CD4-positive, alpha-beta memory T cell (primary cell): ENCODE measurements around the gene OGFOD2. TPM values are rescaled to one million over a fixed set of nuclear protein-coding genes. Genes with fewer than 3 reads are reported as not detected.
"Not testable (repeated sequence)": the region's sequence is repeated elsewhere in the genome, so short reads cannot be mapped to it uniquely, and the experiment has no call there.

Experiments used
- CTCF ChIA-PET: fragments of 350-600 bp; sonication (Branson Sonifier 250); formaldehyde crosslinking; loops from one replicate; lab custom pipeline; 2021; ENCODE audit warnings: inconsistent platforms; ENCODE audit not compliant: partially characterized antibody; lab: Charles Lee
- POLR2A ChIA-PET: fragments of 350-600 bp; sonication (Branson Sonifier 250); formaldehyde crosslinking; loops from one replicate; lab custom pipeline; 2021; ENCODE audit not compliant: partially characterized antibody; lab: Charles Lee
- DNase-seq, 5 donors: peaks; one replicate each; pipeline versions ENCODE4 v3.0.0 to v3.0.0-alpha.2; 2020 to 2022; ENCODE audit warnings: mixed read lengths in 1 of 5
- H3K27ac ChIP-seq: one replicate; pipeline ENCODE4 v1.7.0; 2013; ENCODE audit warnings: low read depth, low read length
- H3K27me3 ChIP-seq: 2 replicates; pipeline ENCODE4 v1.7.0; 2013; ENCODE audit warnings: mild to moderate bottlenecking, low read length, moderate library complexity; ENCODE audit not compliant: insufficient read depth
- H3K36me3 ChIP-seq: 2 replicates; pipeline ENCODE4 v1.7.0; 2013; ENCODE audit warnings: mild to moderate bottlenecking, low read length, moderate library complexity; ENCODE audit not compliant: insufficient read depth
- H3K4me1 ChIP-seq: 2 replicates; pipeline ENCODE4 v1.7.0; 2013; ENCODE audit warnings: mild to moderate bottlenecking, low read length, moderate library complexity; ENCODE audit not compliant: insufficient read depth
- H3K4me3 ChIP-seq, 2 donors: one replicate each; pipeline ENCODE4 v1.7.0; 2013; ENCODE audit warnings: low read length in 2 of 2, mild to moderate bottlenecking in 1 of 2
- H3K9me3 ChIP-seq, 2 donors: one replicate each; pipeline ENCODE4 v1.7.0; 2013; ENCODE audit warnings: low read length in 2 of 2, control low read depth in 1 of 2; ENCODE audit not compliant: control insufficient read depth in 1 of 2
- H3K27ac Mint-ChIP-seq, 7 donors: one replicate each; pipeline ENCODE4 v1.8.0; 2020 to 2021; ENCODE audit warnings: mixed read lengths in 7 of 7, mild to moderate bottlenecking in 6 of 7, inconsistent platforms in 3 of 7, moderate library complexity in 3 of 7
- H3K27me3 Mint-ChIP-seq, 2 donors: one replicate each; pipeline ENCODE4 v1.8.0; 2020 to 2021; ENCODE audit warnings: mixed read lengths in 2 of 2
- H3K36me3 Mint-ChIP-seq, 2 donors: one replicate each; pipeline ENCODE4 v1.8.0; 2020 to 2021; ENCODE audit warnings: mixed read lengths in 2 of 2, inconsistent platforms in 1 of 2, mild to moderate bottlenecking in 1 of 2
- H3K4me1 Mint-ChIP-seq, 4 donors: one replicate each; pipeline ENCODE4 v1.8.0; 2020 to 2021; ENCODE audit warnings: mixed read lengths in 4 of 4, mild to moderate bottlenecking in 1 of 4
- H3K4me3 Mint-ChIP-seq, 8 donors: one replicate each; pipeline ENCODE4 v1.8.0; 2020 to 2021; ENCODE audit warnings: mixed read lengths in 8 of 8, mild to moderate bottlenecking in 7 of 8, moderate library complexity in 6 of 8, inconsistent platforms in 3 of 8
- H3K9me3 Mint-ChIP-seq, 8 donors: one replicate each; pipeline ENCODE4 v1.8.0; 2020 to 2021; ENCODE audit warnings: mixed read lengths in 8 of 8, mild to moderate bottlenecking in 5 of 8, inconsistent platforms in 3 of 8, moderate library complexity in 1 of 8
- intact Hi-C: fragments of 100-400 bp; cut with micrococcal nuclease; formaldehyde crosslinking; loops from one replicate; pipeline ENCODE4 v1.15.1; 2023
- polyA plus RNA-seq, 2 donors: library from polyadenylated mRNA; unstranded; fragments of 300-500 nt; fragmentation: Illumina TruSeq; gene quantifications; one replicate each; pipeline ENCODE4 v1.2.3, GENCODE V29; 2021
- total RNA-seq, 2 experiments: library from RNA; stranded (reverse); gene quantifications; one replicate each; pipeline ENCODE4 v1.2.3, GENCODE V29; 2021

The OGFOD2 gene
- total and polyA plus RNA-seq, 4 experiments from 2014 or later, result 13.9 to 46.6 (median 27.1) TPM

DNA sequence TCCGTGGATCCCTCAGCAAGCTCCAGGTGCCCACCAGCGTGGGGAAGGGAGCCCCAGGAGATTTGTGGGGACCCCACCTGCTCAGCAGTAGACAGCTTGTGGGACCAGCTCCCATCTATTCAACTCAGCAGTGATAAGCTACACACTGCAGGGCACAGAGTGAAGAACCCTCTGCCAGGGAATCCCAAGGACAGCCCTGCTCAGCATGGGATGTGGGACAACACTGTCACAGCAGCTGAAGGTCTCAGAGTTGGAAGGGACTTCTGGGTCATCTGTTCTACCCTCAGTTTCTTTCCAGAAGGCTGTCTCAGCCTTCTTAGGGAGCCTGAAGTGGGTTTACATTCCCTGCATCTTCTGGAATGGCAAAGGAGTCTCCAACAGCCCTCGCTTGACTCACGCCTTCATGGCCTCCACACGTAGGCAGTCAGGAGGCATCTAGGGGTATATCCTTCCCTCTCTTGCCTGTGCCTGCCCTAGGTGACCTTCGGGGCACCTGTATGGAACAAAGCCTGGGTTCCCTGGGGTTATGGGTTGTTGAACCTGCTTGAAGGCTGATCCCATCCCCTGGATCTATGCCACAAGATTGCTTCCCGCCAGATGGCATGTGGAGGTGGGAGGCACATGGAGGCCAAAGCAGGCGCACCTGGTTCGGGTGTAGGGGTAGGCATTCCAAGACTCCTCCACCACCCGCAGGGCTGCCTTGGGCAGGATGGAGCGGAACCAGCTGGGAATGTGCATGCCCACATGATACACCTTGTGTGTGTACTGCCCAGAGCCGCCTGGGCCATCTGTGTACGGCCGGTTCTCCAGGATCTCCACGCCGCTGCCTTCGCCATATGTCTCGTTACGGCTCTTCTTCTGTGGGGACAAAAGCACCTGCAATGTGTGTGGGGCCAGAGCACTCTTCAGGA lies 38.4 kb downstream of the OGFOD2 start:
- no peak overlapping the region for H3K27ac Mint-ChIP-seq
- ChIA-PET POLR2A (no interaction called here), CTCF (no interaction called here)
- H3K4me1 ChIP-seq, result no peaks in the 10 kb centered on the region
- no peaks in the 10 kb centered on the region for H3K27me3 ChIP-seq
- H3K4me3 Mint-ChIP-seq, result no peak overlapping the region
- intact Hi-C loops, result no loop called here
- no peaks in the 10 kb centered on the region for H3K9me3 Mint-ChIP-seq
- no peak for DNase-seq
- peaks cover 0 to 5% (median under 1%) of the 10 kb centered on the region in 4 donors for H3K4me1 Mint-ChIP-seq
- H3K36me3 ChIP-seq, result no peaks in the 10 kb centered on the region
- no peak overlapping the region for H3K27ac ChIP-seq
- H3K27me3 Mint-ChIP-seq, result no peaks in the 10 kb centered on the region
- no peaks in the 10 kb centered on the region for H3K9me3 ChIP-seq
- no peak overlapping the region for H3K4me3 ChIP-seq
- peaks cover 7 to 8% of the 10 kb centered on the region in 2 donors for H3K36me3 Mint-ChIP-seq

DNA sequence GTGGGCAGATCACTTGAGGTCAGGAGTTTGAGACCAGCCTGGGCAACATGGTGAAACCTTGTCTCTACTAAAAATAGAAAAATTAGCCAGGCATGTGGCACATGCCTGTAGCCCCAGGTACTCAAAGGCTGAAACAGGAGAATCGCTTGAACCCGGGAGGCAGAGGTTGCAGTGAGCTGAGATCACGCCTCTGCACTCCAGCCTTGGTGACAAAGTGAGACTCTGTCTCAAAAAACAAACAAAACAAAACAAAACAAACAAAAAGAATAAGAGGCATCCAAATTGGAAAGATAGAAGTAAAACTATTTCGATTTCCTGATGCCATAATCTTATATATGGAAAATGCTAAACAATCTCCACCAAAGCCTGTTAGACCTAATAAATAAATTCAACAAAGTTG lies 39.4 kb downstream of the OGFOD2 start:
- CTCF ChIA-PET, H3K4me1 Mint-ChIP-seq: not testable (repeated sequence)

DNA sequence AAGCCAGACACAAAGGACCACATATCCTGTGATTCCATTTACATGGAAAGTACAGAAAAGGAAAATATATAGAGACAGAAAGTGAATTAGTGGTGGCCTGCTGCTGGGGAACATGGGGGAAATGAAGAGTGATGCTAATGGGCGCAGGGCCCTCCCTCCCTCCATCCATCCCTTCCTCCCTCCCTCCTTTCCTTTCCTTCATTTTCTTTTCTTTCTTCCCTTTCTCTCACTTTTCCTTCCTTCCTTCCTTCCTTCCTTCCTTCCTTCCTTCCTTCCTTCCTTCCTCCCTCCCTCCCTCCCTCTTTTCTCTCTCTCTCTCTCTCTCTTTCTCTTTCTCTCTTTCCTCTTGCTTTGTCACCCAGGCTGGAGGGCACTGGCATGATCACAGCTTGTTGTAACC lies 42.7 kb downstream of the OGFOD2 start:
- H3K4me3 Mint-ChIP-seq, result no peak overlapping the region
- H3K9me3 Mint-ChIP-seq, result no peaks in the 10 kb centered on the region
- Histone ChIP-seq H3K4me1 (no peaks in the 10 kb centered on the region), H3K27me3 (no peaks in the 10 kb centered on the region), H3K9me3 (no peaks in the 10 kb centered on the region), H3K4me3 (no peak overlapping the region), H3K27ac (no peak overlapping the region), H3K36me3 (no peaks in the 10 kb centered on the region)
- peaks cover 0 to 3% of the 10 kb centered on the region in 2 donors for H3K36me3 Mint-ChIP-seq
- peaks cover 2 to 8% (median 4%) of the 10 kb centered on the region in 4 donors for H3K4me1 Mint-ChIP-seq
- ChIA-PET CTCF (interaction anchor here (0.6 kb wide), 1 partner anchor 452 kb away, joined by 3 read pairs; no protein-coding TSS in a partner anchor), POLR2A (no interaction called here)
- DNase-seq, result no peak
- no peaks in the 10 kb centered on the region for H3K27me3 Mint-ChIP-seq
- peak overlapping the region in 2 of 7 donors; percentile 32 to 59 for H3K27ac Mint-ChIP-seq
- intact Hi-C loops, result no loop called here

More for the DNA sequence above, 39.4 kb downstream of the OGFOD2 start:
- POLR2A ChIA-PET, H3K27ac ChIP-seq, DNase-seq, H3K27me3 ChIP-seq, H3K4me3 ChIP-seq, H3K36me3 Mint-ChIP-seq, H3K27ac Mint-ChIP-seq, H3K27me3 Mint-ChIP-seq, H3K9me3 ChIP-seq, H3K4me3 Mint-ChIP-seq, H3K4me1 ChIP-seq, H3K9me3 Mint-ChIP-seq, intact Hi-C loops, H3K36me3 ChIP-seq: not testable (repeated sequence)

DNA sequence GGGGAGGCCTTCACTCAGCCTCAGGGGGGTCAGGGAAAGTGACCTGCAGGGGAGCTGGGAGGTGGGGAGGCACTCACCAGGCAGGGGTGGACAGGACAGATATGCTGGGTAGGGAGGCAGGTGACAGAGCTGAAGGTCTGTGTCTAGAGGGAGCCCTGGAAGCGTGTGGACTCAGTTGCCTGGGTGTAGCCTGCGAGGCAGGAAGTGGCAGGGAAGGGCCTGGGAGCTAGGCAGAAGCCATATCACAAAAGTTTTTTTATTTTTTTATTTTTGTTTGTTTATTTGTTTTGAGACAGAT lies 44.7 kb downstream of the OGFOD2 start:
- Histone ChIP-seq H3K9me3 (no peaks in the 10 kb centered on the region), H3K27ac (no peak overlapping the region), H3K27me3 (no peaks in the 10 kb centered on the region), H3K4me1 (peaks cover 2% of the 10 kb centered on the region), H3K36me3 (no peaks in the 10 kb centered on the region), H3K4me3 (no peak overlapping the region)
- POLR2A ChIA-PET, result interaction anchor here (0.6 to 0.8 kb wide), 2 partner anchors 179 to 207 kb away, joined by 3 read pairs; no protein-coding TSS in a partner anchor
- Mint-ChIP-seq H3K27ac (peak overlapping the region in 2 of 7 donors; percentile 42 to 78), H3K4me3 (no peak overlapping the region), H3K4me1 (peaks cover 4 to 18% (median 10%) of the 10 kb centered on the region in 4 donors), H3K36me3 (no peaks in the 10 kb centered on the region), H3K9me3 (no peaks in the 10 kb centered on the region), H3K27me3 (no peaks in the 10 kb centered on the region)
- no peak for DNase-seq
- CTCF ChIA-PET, result interaction anchor here (0.5 kb wide), 1 partner anchor 205 kb away, joined by 3 read pairs; no protein-coding TSS in a partner anchor
- intact Hi-C loops, result no loop called here

DNA sequence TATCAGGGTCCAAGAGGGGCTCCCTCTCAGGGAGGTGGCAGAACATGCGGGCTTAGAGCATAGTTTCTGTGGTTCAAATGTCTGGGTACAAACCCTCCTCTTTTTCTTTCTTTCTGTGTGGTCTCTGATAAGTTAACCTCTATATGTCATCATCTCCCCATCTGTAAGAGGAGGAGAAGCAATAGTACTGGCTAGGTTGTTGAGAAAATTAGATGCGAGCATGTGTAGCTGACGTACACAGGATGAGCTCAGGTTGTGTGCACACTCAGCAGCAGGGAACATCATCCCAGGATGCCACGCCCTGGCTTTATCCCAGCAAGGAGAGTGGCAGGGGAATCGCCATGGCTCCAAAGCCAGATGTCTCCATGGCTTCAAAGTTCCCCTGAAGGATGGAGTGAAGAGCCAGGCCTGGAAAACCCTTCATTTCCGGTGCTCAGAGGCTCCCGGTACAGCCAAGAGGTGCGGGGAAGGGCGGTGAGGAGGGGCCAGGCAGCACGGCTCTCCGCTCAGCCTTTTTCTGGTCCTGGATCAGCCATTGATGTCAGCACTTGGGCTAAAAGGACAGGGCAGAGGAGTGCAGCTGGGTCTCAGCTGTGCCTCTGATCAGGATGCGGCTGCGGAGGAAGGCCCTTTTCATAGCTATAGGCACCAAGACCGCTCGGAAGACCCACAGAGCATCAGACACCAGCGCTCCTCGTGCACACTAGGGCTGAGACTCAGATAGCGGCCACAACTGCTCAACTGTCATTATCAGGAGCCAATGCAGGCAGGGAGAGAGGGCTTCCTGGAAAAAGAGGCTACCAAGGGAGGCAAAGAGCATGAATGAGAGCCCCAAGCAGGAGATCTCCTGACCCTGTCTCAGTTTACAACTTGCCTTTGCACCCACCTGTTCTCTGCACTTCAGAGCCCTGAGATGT lies 46.9 kb downstream of the OGFOD2 start:
- peak overlapping the region in 1 of 7 donors; percentile 37 for H3K27ac Mint-ChIP-seq
- intact Hi-C loops, result no loop called here

DNA sequence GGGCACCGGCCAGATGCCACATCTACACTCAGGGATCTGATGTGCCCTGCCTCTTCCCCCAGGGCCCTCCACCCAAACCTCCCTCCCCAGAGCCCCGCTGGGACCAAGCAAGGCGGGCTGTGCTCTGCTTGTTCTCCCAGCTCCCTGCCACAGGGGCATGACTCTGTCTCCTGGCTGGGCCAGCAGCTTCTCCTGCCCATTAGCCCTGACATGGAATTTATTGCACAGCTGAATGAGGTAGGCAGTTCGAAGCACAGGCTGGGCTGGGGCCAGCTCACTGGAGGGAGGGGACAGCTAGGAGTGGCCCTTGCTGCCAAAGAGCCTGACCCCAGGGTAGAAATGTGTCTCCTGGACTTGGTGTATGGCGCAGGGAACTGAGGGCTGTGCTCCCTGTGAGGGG lies 47.8 kb downstream of the OGFOD2 start:
- no peak for DNase-seq
- ChIA-PET CTCF (no interaction called here), POLR2A (no interaction called here)
- peaks cover 0 to 3% of the 10 kb centered on the region in 2 donors for H3K36me3 Mint-ChIP-seq
- peaks cover 6% of the 10 kb centered on the region for H3K4me1 ChIP-seq
- no peak overlapping the region for H3K4me3 Mint-ChIP-seq
- no peak overlapping the region for H3K4me3 ChIP-seq
- H3K27ac ChIP-seq, result no peak overlapping the region
- H3K27me3 ChIP-seq, result no peaks in the 10 kb centered on the region
- H3K4me1 Mint-ChIP-seq, result peaks cover 7 to 30% (median 11%) of the 10 kb centered on the region in 4 donors
- no peaks in the 10 kb centered on the region for H3K9me3 ChIP-seq
- no peaks in the 10 kb centered on the region for H3K9me3 Mint-ChIP-seq
- no peaks in the 10 kb centered on the region for H3K27me3 Mint-ChIP-seq
- H3K27ac Mint-ChIP-seq, result no peak overlapping the region
- intact Hi-C loops, result no loop called here
- no peaks in the 10 kb centered on the region for H3K36me3 ChIP-seq

More for the DNA sequence above, 46.9 kb downstream of the OGFOD2 start:
- no peak overlapping the region for H3K4me3 Mint-ChIP-seq
- peaks cover 9 to 26% (median 11%) of the 10 kb centered on the region in 4 donors for H3K4me1 Mint-ChIP-seq
- H3K36me3 ChIP-seq, result no peaks in the 10 kb centered on the region
- no peaks in the 10 kb centered on the region for H3K9me3 Mint-ChIP-seq
- H3K27ac ChIP-seq, result no peak overlapping the region
- H3K4me1 ChIP-seq, result peaks cover 6% of the 10 kb centered on the region
- POLR2A ChIA-PET, result no interaction called here
- no peaks in the 10 kb centered on the region for H3K27me3 Mint-ChIP-seq
- peaks cover 0 to 2% of the 10 kb centered on the region in 2 donors for H3K36me3 Mint-ChIP-seq
- H3K9me3 ChIP-seq, result no peaks in the 10 kb centered on the region
- CTCF ChIA-PET, result no interaction called here
- no peaks in the 10 kb centered on the region for H3K27me3 ChIP-seq
- no peak overlapping the region for H3K4me3 ChIP-seq
- DNase-seq, result no peak
